GM18867 (cell line): ENCODE data around the gene SUPT3H.

ENCODE experiments used
- ATAC-seq: cut with Tn5 transposase; IDR thresholded peaks from one replicate; pipeline ENCODE4 v1.9.1; 2021; ENCODE audit warnings: mild to moderate bottlenecking, moderate library complexity; ENCODE audit not compliant: unreplicated experiment

Gene SUPT3H

GRCh38 chr6:44967481-44967880 is 410.3 kb downstream of the SUPT3H start:
- ATAC-seq: no peak

- no peak for ATAC-seq
Observed at GRCh38 chr6:44966449-44967092, 411.2 kb downstream of the SUPT3H start.

DNA sequence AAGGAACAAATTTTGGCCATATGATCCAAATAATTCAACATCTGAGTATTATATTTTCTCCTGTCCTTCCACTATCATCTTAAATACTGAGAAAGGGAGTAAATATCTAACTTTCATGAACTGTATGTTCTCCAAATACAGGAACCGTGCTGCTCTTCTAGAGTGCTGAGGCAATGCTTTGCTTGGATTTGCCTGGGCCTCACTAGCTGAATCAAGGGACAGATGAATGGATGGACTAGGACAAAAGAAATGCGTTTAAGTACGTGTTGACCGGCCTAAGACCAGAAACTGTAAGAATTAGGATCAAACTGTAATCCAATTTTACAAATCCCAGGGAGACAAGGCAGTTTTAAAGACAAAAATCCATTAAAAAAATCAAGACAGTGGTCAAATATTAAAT is 412.0 kb downstream of the SUPT3H start:
- ATAC-seq: no peak

- ATAC-seq: peak; percentile 40
Observed at GRCh38 chr6:44960898-44961297, 416.8 kb downstream of the SUPT3H start.

- no peak for ATAC-seq
Observed at GRCh38 chr6:44959651-44960050, 418.1 kb downstream of the SUPT3H start.

DNA sequence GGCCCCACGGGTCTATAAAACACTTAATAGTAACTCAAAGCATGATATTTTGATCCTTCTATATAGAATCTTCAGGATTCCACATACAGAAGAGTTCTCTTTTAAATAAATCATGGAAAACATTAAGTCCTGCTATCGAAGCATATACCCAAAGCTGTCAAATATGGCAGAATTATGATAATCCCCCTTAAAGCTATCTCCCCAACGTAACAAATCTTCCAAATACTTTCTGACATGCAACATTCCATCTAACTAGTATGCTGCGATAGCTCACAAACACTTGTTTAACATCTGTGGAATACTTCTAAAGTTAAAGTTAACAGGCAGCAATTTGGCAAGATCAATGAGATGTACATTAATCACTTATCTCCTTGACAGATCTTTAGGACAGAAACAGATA is 420.6 kb downstream of the SUPT3H start:
- no peak for ATAC-seq

GRCh38 chr6:44956396-44956795 is 421.3 kb downstream of the SUPT3H start:
- ATAC-seq: no peak

GRCh38 chr6:44955145-44955544 is 422.6 kb downstream of the SUPT3H start:
- no peak for ATAC-seq

- ATAC-seq: no peak
Observed at GRCh38 chr6:44954281-44954680, 423.5 kb downstream of the SUPT3H start.

DNA sequence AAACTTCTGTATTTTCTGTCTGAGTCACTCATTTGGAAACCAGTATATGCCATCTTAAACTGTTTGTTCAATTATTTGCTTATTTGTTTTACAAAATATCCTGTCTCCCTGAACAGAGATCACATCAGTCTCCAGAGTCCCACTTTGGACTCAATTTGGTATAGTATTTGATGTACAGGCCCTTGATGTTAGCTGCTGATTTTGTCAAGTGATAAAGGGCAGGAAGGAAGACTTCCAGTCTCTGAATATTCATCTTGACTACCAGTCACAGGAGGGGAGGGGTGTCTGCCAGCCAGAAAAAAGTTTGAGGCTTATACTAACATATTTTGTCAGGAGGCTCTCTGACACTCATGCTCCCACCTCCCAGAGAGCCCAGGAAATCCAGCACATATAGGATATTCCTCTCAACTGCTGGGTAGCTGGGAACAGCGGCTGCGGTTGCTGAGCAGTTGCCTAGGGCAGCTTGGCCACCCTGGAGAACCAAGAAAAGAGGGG is 426.4 kb downstream of the SUPT3H start:
- no peak for ATAC-seq

DNA sequence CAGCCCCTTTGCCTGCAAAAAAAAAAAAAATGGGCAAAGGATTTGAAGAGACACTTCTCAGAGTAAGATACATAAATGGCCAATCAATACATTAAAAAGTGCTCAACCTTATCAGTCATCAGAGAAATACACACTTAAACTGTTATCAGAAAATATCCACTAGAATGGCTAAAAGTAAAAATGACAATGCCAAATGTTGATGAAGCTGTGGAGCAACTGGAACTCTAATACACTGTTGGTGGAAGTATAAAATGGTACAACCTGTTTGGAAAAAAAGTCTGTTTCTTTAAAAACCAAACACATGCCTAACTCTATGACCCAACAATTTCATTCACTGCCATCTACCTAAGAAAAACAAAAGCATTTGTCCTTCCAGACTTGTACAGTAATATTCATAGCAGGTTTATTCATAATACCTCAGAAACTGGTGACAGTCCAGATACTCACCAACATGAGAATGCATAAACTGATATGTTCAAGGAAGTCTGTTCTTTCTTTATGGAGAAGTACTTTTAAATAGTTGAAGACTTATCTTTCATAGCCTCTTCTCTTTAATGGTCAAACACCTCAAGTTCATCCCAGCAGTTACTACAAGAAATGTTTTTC is 428.0 kb downstream of the SUPT3H start:
- no peak for ATAC-seq

DNA sequence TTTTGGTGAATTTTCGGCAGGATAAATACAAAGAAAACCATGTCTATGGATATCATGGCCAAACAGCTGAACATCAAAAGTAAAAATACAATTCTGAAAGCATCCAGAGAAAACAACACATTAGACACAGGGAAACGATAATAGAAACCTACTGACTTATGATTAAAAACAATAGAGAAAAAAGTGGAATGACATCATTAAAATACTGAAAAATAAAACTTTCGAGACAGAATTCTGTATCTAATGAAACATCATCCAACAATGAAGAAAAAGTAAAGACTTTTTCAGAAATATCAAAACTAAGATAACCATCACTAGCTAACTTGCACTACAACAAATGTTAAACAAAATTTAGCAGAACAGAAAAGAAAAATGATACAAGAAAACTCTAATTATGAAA is 434.2 kb downstream of the SUPT3H start:
- no peak for ATAC-seq

GRCh38 chr6:44942798-44943197 is 434.9 kb downstream of the SUPT3H start:
- ATAC-seq: no peak

DNA sequence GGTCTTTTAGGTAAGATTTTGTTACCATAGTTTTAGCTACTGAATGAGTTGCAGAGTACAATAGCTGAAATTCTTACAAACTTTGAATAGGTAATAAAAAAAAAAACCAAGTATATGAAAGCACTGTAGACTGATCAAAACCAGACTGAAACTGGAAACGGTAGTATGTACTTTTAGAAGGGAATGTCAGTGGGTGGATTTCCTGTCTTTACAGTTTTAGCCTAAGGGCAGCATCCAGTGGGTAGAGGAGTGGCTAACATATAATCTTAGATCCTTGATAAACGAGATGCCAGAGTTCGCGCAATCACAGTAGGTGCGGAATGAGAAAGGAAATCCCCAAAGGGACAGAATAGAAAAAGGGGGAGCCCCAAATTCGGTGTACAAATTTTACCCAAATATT is 435.5 kb downstream of the SUPT3H start:
- no peak for ATAC-seq

- no peak for ATAC-seq
Observed at GRCh38 chr6:44940367-44940766, 437.4 kb downstream of the SUPT3H start.

DNA sequence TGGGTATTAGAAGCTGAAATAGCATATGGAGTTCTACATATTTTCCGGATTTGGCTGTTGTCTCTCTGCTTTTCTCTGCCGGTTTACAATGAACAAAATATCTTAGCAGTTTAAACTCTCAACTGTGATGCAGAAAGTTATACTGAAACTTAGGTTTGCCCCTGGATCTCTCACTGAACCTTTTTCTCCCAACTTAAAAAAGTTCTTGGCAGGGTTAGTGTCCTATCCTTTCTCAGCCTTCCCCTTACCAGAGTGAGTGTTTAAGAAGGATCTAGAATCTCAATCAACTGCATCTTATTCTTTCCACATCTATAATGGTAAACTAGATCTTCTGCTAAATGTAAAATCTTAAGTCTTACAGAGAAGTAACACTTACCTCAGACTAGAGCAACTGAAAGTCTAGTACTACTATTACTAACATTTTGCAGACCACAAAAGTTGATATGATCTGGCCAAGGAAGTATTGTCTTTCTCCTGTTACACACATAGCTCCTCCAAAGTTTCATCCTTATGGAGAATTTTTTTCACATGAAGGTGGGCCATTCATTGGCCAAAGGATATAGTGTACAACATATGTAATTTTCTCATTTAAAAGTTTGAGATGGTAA is 441.9 kb downstream of the SUPT3H start:
- no peak for ATAC-seq

DNA sequence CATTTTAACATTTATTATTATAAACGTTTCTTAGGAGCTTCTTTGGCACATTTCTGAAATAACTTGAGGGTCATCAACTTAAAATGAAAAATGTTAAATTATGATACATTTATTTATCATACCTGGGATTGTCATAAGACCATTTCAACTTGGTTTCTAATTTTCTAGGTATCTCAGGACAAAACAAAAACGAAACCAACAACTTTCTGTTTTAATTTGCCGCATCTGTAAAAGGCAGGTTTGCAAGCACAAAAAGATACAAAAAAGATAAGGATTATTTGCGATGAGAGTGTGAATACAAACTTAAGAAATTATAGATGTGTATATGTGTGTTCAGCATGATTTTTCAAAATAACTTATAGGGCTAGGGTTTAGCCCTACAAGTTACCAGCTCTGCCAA is 444.6 kb downstream of the SUPT3H start:
- ATAC-seq: no peak

DNA sequence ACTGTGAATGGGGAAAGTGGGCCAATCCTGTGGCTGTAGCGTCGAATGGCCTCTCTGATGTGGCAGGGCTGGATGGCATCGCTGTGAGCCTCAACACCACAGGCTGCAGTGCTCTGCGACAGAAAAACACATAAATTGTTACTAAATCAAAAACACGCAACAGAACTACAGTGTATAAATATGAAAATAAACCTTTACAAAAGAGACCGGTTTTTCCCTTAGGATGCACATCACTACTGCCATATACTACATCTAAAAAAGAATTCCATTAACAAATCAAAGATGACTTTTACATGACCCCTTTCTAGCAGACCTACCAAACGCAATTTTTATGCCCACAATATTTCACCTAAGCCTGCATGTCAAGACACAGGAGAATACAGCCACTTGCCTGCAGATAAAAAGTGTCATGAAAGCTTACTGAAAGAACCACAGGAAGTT is 445.1 kb downstream of the SUPT3H start:
- no peak for ATAC-seq

DNA sequence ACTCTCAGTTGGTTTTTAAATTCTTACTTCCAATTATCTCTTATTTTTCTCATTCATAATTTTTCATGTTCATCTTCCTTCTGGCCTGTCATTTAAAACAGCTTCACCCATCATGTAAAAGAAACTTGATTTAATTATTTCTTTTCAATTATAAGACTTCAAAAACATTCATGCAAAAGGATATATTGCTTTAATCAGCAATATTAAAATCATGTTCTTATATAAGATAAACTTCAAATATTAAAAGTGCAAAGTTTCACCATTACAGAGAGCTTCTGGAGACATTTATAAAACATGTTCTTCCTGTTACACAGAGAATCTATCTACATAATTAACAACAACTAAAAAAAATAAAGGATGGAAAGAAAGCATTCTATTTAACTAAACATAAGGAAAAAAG is 446.3 kb downstream of the SUPT3H start:
- no peak for ATAC-seq

DNA sequence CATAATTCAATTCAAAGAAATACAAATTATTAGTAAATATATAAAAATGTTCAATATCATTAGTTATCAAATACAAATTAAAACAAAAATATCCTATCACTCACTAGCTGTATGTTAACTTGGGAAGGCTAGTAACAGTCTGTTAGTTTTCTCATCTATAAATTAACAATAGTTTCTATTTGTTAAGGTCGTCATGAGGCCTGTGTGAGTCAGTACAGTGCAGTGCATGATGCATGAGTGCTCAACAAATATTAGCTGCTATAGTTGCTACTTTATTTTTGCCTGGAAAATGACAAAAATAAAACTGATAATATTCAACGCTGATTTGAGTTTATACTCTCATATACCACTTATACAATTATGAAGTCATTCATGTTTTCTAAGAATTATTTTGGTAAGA is 451.2 kb downstream of the SUPT3H start:
- no peak for ATAC-seq

DNA sequence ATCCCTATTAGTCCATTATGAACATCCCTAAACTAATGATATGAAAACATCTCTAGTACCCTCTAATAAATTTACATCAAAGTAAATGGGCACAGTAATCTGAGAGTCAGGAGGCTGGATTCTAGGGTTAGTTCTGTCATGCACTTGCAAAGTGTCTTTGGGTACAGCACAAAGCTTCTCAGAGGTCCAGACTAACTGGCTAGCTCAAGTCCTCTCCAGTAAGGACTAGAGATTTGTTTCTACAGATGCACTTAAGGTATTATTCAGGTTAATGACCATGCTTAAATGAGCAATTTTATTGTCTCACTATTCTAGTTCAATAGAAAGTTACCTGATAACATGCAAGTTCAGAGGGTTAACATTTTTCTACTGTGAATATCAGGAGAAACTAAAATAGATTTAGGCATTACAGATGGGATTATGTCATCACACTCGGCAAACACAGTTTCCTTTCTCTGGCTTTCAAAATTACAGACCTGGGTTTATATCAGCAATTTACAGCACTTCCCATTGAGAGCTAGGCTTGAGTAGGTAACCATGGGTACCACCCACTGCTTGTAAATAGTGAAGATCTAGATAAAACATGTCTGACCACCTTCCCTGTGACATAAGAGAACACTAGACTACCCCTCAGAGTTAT is 452.5 kb downstream of the SUPT3H start:
- ATAC-seq: no peak

DNA sequence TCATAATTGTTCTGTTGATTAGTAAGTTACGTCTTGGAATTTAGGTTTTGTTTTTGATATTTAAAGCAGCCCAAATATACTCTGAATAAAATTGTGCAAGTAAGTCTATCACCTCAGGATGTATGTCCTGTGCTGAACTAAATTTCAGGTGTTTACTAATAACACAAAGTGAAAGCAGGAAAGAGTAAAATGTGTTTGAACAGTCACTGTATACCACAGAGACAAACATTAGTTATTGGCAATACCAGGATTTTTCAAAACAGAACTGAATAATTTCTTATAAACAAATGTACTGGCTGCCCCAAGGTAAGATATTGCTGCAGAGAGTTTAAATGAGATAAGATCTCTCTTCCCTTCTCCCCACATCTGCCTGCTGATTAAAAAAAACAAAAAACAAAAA is 454.3 kb downstream of the SUPT3H start:
- ATAC-seq: no peak
